Gastrocnemius medialis (tissue), 4 donors: ENCODE data around the gene MAPK8IP1.

Experiments
- POLR2A ChIP-seq, 2 donors: fragments of 450-650 bp; IDR thresholded peaks; one replicate each; pipeline ENCODE4 v1.6.1; 2017; ENCODE audit warnings: antibody characterized with exemption in 2 of 2, mild to moderate bottlenecking in 2 of 2, moderate library complexity in 2 of 2
- TF ChIP-seq, protein P1 (sequence below), 5 experiments: fragments of 450-650 bp in 3 of 5; fragments of 200-600 bp in 2 of 5; sonication (generic) in 2 of 5; IDR thresholded peaks in 4 of 5; conservative IDR thresholded peaks in 1 of 5; 1 replicate in 4 of 5; 2 replicates in 1 of 5; pipeline ENCODE4 v1.5.1; 2016 to 2019; ENCODE audit warnings: antibody characterized with exemption in 5 of 5, mild to moderate bottlenecking in 3 of 5, moderate library complexity in 3 of 5

DNA sequence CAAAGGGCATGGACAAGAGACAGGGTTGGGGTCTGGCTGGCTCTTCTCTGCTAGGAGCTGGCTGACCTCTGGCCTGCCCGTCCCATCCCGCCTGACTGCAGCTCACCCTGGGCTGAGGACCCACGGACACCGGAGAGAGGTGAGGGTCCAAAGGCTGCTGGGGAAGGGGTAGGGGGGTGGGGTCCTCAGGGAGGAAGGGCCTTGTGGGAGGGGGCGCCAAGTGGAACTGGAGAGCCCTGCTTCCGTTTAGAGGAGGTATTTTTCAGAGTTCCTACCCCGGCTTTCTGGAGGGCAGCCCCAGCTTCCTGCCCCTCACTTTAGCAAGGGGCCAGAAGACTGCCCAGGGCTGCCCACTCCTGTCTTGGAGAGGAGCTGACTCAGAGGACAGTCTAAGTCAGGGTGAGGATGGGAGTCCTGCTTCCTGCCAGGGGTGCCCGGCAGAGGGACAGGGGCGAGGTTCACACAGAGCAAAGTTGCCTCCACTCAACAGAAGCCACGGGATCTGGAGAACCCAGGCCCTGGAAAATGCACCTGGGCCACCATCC lies 44.1 kb downstream of the MAPK8IP1 start:
- no peak for TF ChIP-seq POLR2A (IDR thresholded peaks at IDR 0.05)
- TF ChIP-seq, protein P1, sequence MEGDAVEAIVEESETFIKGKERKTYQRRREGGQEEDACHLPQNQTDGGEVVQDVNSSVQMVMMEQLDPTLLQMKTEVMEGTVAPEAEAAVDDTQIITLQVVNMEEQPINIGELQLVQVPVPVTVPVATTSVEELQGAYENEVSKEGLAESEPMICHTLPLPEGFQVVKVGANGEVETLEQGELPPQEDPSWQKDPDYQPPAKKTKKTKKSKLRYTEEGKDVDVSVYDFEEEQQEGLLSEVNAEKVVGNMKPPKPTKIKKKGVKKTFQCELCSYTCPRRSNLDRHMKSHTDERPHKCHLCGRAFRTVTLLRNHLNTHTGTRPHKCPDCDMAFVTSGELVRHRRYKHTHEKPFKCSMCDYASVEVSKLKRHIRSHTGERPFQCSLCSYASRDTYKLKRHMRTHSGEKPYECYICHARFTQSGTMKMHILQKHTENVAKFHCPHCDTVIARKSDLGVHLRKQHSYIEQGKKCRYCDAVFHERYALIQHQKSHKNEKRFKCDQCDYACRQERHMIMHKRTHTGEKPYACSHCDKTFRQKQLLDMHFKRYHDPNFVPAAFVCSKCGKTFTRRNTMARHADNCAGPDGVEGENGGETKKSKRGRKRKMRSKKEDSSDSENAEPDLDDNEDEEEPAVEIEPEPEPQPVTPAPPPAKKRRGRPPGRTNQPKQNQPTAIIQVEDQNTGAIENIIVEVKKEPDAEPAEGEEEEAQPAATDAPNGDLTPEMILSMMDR (IDR thresholded peaks at IDR 0.05 in 4 of 5, conservative IDR thresholded peaks at IDR 0.05 in 1 of 5): no peak
